WERI-Rb-1 (cell line): ENCODE data around the gene NECTIN3.

Experiments used
- DNase-seq: peaks from one replicate; pipeline ENCODE4 v3.0.0-alpha.2; 2020
- H3K27ac ChIP-seq: fragments of 250-450 bp; sonication (Bioruptor Pico); 2 replicates; pipeline ENCODE4 v1.5.1; 2020; ENCODE audit warnings: mild to moderate bottlenecking, moderate library complexity
- H3K27me3 ChIP-seq: fragments of 250-450 bp; sonication (Bioruptor Pico); 2 replicates; pipeline ENCODE4 v1.5.1; 2021; ENCODE audit warnings: mild to moderate bottlenecking, low read depth, moderate library complexity; ENCODE audit not compliant: insufficient read depth, severe bottlenecking
- H3K36me3 ChIP-seq: fragments of 250-450 bp; sonication (Bioruptor Pico); 2 replicates; pipeline ENCODE4 v1.5.1; 2020; ENCODE audit warnings: mild to moderate bottlenecking, moderate library complexity
- H3K4me3 ChIP-seq: 2 replicates; pipeline ENCODE4 v1.5.1; 2011; ENCODE audit warnings: low read depth, mild to moderate bottlenecking, control low read depth, low read length
- H3K9me3 ChIP-seq: fragments of 250-450 bp; sonication (Bioruptor Pico); 2 replicates; pipeline ENCODE4 v1.5.1; 2021; ENCODE audit warnings: mild to moderate bottlenecking, moderate library complexity; ENCODE audit not compliant: severe bottlenecking
- CTCF ChIP-seq: IDR thresholded peaks from 2 replicates; pipeline ENCODE4 v1.5.1; 2011; ENCODE audit warnings: low read depth, mild to moderate bottlenecking, control low read depth, inconsistent platforms, low read length

NECTIN3 gene

GRCh38 chr3:111218615-111219014 lies 147.0 kb downstream of the NECTIN3 start:
- Histone ChIP-seq H3K4me3 (no peak overlapping the region), H3K27ac (no peak overlapping the region), H3K9me3 (no peaks in the 10 kb centered on the region), H3K36me3 (no peaks in the 10 kb centered on the region), H3K27me3 (no peaks in the 10 kb centered on the region)
- no peak for TF ChIP-seq CTCF
- no peak for DNase-seq

- no peak overlapping the region for H3K27ac ChIP-seq
- no peak for DNase-seq
- no peak for TF ChIP-seq CTCF
- no peaks in the 10 kb centered on the region for H3K36me3 ChIP-seq
- no peaks in the 10 kb centered on the region for H3K27me3 ChIP-seq
- H3K9me3 ChIP-seq = no peaks in the 10 kb centered on the region
- no peak overlapping the region for H3K4me3 ChIP-seq
These were observed 155.6 kb downstream of the NECTIN3 start for GRCh38 chr3:111227216-111227615.

GRCh38 chr3:111229301-111229700 lies 157.7 kb downstream of the NECTIN3 start:
- H3K4me3 ChIP-seq = no peak overlapping the region
- no peak overlapping the region for H3K27ac ChIP-seq
- DNase-seq = no peak
- no peaks in the 10 kb centered on the region for H3K9me3 ChIP-seq
- no peaks in the 10 kb centered on the region for H3K36me3 ChIP-seq
- no peak for TF ChIP-seq CTCF
- H3K27me3 ChIP-seq = no peaks in the 10 kb centered on the region

GRCh38 chr3:111236836-111237713 lies 165.5 kb downstream of the NECTIN3 start:
- TF ChIP-seq CTCF = no peak
- peaks cover 2% of the 10 kb centered on the region for H3K9me3 ChIP-seq
- no peak overlapping the region for H3K4me3 ChIP-seq
- DNase-seq = no peak
- no peaks in the 10 kb centered on the region for H3K27me3 ChIP-seq
- H3K36me3 ChIP-seq = no peaks in the 10 kb centered on the region
- H3K27ac ChIP-seq = no peak overlapping the region

GRCh38 chr3:111237946-111238345 lies 166.3 kb downstream of the NECTIN3 start:
- DNase-seq = no peak
- no peak for TF ChIP-seq CTCF
- no peak overlapping the region for H3K27ac ChIP-seq
- peaks cover 6% of the 10 kb centered on the region for H3K9me3 ChIP-seq
- H3K27me3 ChIP-seq = no peaks in the 10 kb centered on the region
- H3K4me3 ChIP-seq = no peak overlapping the region
- H3K36me3 ChIP-seq = no peaks in the 10 kb centered on the region

- Histone ChIP-seq H3K27me3 (no peaks in the 10 kb centered on the region), H3K9me3 (peaks cover 6% of the 10 kb centered on the region), H3K27ac (no peak overlapping the region), H3K4me3 (no peak overlapping the region), H3K36me3 (no peaks in the 10 kb centered on the region)
- DNase-seq = no peak
- TF ChIP-seq CTCF = no peak
These were observed 167.3 kb downstream of the NECTIN3 start for GRCh38 chr3:111238885-111239284.
